ENCODE measurements around the gene APC2.

GRCh38 chr19:1445932-1446712 is 3.8 kb upstream of the APC2 start:
- TF ChIP-seq, protein P1, sequence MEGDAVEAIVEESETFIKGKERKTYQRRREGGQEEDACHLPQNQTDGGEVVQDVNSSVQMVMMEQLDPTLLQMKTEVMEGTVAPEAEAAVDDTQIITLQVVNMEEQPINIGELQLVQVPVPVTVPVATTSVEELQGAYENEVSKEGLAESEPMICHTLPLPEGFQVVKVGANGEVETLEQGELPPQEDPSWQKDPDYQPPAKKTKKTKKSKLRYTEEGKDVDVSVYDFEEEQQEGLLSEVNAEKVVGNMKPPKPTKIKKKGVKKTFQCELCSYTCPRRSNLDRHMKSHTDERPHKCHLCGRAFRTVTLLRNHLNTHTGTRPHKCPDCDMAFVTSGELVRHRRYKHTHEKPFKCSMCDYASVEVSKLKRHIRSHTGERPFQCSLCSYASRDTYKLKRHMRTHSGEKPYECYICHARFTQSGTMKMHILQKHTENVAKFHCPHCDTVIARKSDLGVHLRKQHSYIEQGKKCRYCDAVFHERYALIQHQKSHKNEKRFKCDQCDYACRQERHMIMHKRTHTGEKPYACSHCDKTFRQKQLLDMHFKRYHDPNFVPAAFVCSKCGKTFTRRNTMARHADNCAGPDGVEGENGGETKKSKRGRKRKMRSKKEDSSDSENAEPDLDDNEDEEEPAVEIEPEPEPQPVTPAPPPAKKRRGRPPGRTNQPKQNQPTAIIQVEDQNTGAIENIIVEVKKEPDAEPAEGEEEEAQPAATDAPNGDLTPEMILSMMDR (IDR thresholded peaks at IDR 0.05) = no peak
- TF ChIP-seq POLR2A (IDR thresholded peaks at IDR 0.05; ENCODE audit: low read depth) = no peak
